ENCODE measurements around the gene AMPD2. TPM values are rescaled to one million over a fixed set of nuclear protein-coding genes. Genes with fewer than 3 reads are reported as not detected.

The AMPD2 gene
- total and polyA plus RNA-seq, 4 donors = 16.7 to 57.4 (median 44.5) TPM

DNA sequence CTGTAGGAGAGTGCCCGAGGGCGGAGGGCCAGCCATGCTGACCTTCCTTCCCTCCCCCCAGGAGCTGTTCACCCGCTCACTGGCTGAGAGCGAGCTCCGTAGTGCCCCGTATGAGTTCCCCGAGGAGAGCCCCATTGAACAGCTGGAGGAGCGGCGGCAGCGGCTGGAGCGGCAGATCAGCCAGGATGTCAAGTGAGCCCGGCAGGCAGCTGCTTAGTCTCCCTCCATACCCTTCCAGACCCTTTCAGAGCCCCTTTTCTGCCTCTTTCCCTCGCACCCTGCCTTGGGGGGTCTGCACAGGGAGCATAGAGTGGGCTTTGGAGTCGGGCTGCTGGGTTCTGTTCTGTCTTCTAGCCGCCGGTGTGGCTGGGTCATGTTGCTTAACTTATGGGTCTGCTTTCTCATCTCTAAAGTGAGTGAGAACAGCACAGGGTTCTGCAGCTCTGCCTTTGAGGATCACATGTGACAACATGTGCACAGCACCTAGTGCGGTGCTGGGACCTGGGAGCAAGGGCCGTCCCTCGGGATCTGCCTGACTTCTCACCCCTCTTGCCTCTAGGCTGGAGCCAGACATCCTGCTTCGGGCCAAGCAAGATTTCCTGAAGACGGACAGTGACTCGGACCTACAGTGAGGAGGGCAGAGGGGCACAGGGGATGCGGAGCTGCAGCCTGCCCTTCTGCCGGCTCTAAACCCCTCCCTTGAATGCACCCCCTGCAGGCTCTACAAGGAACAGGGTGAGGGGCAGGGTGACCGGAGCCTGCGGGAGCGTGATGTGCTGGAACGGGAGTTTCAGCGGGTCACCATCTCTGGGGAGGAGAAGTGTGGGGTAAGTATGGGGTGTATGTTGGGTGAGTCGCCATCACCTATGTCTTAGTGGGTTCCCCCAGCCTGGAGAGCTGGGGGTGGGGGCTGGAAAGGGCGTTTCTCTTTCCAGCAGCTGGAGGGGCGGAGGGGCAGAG, 6.2 kb downstream of the AMPD2 start:
- Histone ChIP-seq H3K4me1 (ENCODE audit: control insufficient read depth in 5 of 5, insufficient read depth in 5 of 5, low read length in 5 of 5) (peaks cover 0 to 46% (median 12%) of the 10 kb centered on the region in 5 donors), H3K27ac (ENCODE audit: low read depth in 1 of 2, low read length in 1 of 2) (no peak overlapping the region), H3K36me3 (ENCODE audit: control insufficient read depth in 4 of 4, insufficient read depth in 4 of 4, low read length in 4 of 4) (peaks cover 0 to 45% (median 19%) of the 10 kb centered on the region in 4 donors), H3K9me3 (ENCODE audit: control insufficient read depth in 4 of 4, insufficient read depth in 3 of 4, low read length in 3 of 4) (no peaks in the 10 kb centered on the region), H3K27me3 (ENCODE audit: control insufficient read depth in 3 of 3, insufficient read depth in 3 of 3, low read length in 2 of 3) (no peaks in the 10 kb centered on the region), H3K9ac (ENCODE audit: insufficient read depth in 1 of 2, low read length in 2 of 2) (no peak overlapping the region), H3K4me3 (no peak overlapping the region)
- TF ChIP-seq, protein P1, sequence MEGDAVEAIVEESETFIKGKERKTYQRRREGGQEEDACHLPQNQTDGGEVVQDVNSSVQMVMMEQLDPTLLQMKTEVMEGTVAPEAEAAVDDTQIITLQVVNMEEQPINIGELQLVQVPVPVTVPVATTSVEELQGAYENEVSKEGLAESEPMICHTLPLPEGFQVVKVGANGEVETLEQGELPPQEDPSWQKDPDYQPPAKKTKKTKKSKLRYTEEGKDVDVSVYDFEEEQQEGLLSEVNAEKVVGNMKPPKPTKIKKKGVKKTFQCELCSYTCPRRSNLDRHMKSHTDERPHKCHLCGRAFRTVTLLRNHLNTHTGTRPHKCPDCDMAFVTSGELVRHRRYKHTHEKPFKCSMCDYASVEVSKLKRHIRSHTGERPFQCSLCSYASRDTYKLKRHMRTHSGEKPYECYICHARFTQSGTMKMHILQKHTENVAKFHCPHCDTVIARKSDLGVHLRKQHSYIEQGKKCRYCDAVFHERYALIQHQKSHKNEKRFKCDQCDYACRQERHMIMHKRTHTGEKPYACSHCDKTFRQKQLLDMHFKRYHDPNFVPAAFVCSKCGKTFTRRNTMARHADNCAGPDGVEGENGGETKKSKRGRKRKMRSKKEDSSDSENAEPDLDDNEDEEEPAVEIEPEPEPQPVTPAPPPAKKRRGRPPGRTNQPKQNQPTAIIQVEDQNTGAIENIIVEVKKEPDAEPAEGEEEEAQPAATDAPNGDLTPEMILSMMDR (IDR thresholded peaks at IDR 0.05; ENCODE audit: control extremely low read depth, extremely low read depth) = no peak
- WGBS, 2 donors = 79 to 88% methylated on average over 32 of the region's 32 CpGs
- DNase-seq = peak; percentile 71 to 78 (median 76)
- ATAC-seq (ENCODE audit: insufficient read depth, low FRiP score) = no peak

GRCh38 chr1:109626682-109627408, 7.2 kb downstream of the AMPD2 start:
- H3K4me1 ChIP-seq (ENCODE audit: control insufficient read depth in 5 of 5, insufficient read depth in 5 of 5, low read length in 5 of 5) = peaks cover 0 to 41% (median 7%) of the 10 kb centered on the region in 5 donors
- peaks cover 0 to 53% (median 24%) of the 10 kb centered on the region in 4 donors for H3K36me3 ChIP-seq (ENCODE audit: control insufficient read depth in 4 of 4, insufficient read depth in 4 of 4, low read length in 4 of 4)
- H3K9me3 ChIP-seq (ENCODE audit: control insufficient read depth in 4 of 4, insufficient read depth in 3 of 4, low read length in 3 of 4) = no peaks in the 10 kb centered on the region
- TF ChIP-seq, protein P1 (IDR thresholded peaks at IDR 0.05; ENCODE audit: control extremely low read depth, extremely low read depth) = no peak
- 95 to 97% methylated on average over 20 to 21 of the region's 21 CpGs for WGBS, 2 donors
- DNase-seq (no peak), ATAC-seq (ENCODE audit: insufficient read depth, low FRiP score) (no peak)
- H3K27ac ChIP-seq (ENCODE audit: low read depth in 1 of 2, low read length in 1 of 2) = no peak overlapping the region
- H3K4me3 ChIP-seq = no peak overlapping the region
- H3K27me3 ChIP-seq (ENCODE audit: control insufficient read depth in 3 of 3, insufficient read depth in 3 of 3, low read length in 2 of 3) = no peaks in the 10 kb centered on the region
- H3K9ac ChIP-seq (ENCODE audit: insufficient read depth in 1 of 2, low read length in 2 of 2) = no peak overlapping the region

DNA sequence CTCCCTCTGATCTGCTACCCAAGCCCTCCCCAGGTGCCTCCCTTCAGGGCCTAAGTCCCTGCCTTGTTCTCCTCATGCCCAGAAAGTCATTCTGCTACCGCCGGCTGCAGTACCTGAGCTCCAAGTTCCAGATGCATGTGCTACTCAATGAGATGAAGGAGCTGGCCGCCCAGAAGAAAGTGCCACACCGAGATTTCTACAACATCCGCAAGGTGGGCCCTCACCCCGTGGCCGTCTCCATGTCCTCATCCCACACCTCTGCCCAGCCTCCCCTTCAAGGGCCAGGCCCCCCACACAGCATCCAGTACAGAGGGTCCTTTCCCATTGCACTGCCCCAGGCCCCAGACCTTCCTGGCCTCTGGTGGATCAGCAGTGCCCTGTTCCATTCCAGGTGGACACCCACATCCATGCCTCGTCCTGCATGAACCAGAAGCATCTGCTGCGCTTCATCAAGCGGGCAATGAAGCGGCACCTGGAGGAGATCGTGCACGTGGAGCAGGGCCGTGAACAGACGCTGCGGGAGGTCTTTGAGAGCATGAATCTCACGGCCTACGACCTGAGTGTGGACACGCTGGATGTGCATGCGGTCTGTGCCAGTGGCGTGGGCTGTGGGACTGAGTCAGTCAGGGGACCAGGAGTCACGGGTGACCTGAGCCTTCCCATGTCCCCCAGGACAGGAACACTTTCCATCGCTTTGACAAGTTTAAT, 8.2 kb downstream of the AMPD2 start:
- Histone ChIP-seq H3K36me3 (ENCODE audit: control insufficient read depth in 4 of 4, insufficient read depth in 4 of 4, low read length in 4 of 4) (peaks cover 0 to 55% (median 24%) of the 10 kb centered on the region in 4 donors), H3K27ac (ENCODE audit: low read depth in 1 of 2, low read length in 1 of 2) (no peak overlapping the region), H3K9ac (ENCODE audit: insufficient read depth in 1 of 2, low read length in 2 of 2) (no peak overlapping the region), H3K4me3 (no peak overlapping the region), H3K27me3 (ENCODE audit: control insufficient read depth in 3 of 3, insufficient read depth in 3 of 3, low read length in 2 of 3) (no peaks in the 10 kb centered on the region), H3K9me3 (ENCODE audit: control insufficient read depth in 4 of 4, insufficient read depth in 3 of 4, low read length in 3 of 4) (no peaks in the 10 kb centered on the region), H3K4me1 (ENCODE audit: control insufficient read depth in 5 of 5, insufficient read depth in 5 of 5, low read length in 5 of 5) (peaks cover 0 to 31% (median 7%) of the 10 kb centered on the region in 5 donors)
- DNase-seq (no peak), ATAC-seq (ENCODE audit: insufficient read depth, low FRiP score) (no peak)
- TF ChIP-seq, protein P1 (IDR thresholded peaks at IDR 0.05; ENCODE audit: control extremely low read depth, extremely low read depth) = no peak
- 94 to 96% methylated on average over 23 of the region's 23 CpGs for WGBS, 2 donors
